ENCODE data around the gene DAB2IP. TPM values are rescaled to one million over a fixed set of nuclear protein-coding genes. Genes with fewer than 3 reads are reported as not detected.

Gene DAB2IP
- total and polyA plus RNA-seq, 4 donors: 2.3 to 13.1 (median 5.4) TPM

GRCh38 chr9:121773954-121774714 lies 122.7 kb downstream of the DAB2IP start:
- TF ChIP-seq TAF1 (conservative IDR thresholded peaks at IDR 0.05) (no peak), REST (IDR thresholded peaks at IDR 0.05) (no peak), GABPA (IDR thresholded peaks at IDR 0.05 in 1 of 2, conservative IDR thresholded peaks at IDR 0.05 in 1 of 2) (no peak), NR2F2 (IDR thresholded peaks at IDR 0.05) (no peak), ATF3 (IDR thresholded peaks at IDR 0.05) (no peak), HNF4G (IDR thresholded peaks at IDR 0.05) (no peak), CTCF (IDR thresholded peaks at IDR 0.05; ENCODE audit: low read depth, low read length, missing input control) (no peak), HNF4A (conservative IDR thresholded peaks at IDR 0.05) (peak; percentile 34 to 76), RXRA (IDR thresholded peaks at IDR 0.05) (peak; percentile 51 to 77), FOXA1 (IDR thresholded peaks at IDR 0.05) (no peak), EGR1 (IDR thresholded peaks at IDR 0.05; ENCODE audit: low read depth in 2 of 2) (no peak), SP1 (IDR thresholded peaks at IDR 0.05) (no peak), JUND (IDR thresholded peaks at IDR 0.05) (no peak), RAD21 (IDR thresholded peaks at IDR 0.05) (peak in 1 of 2 donors; percentile 5), YY1 (IDR thresholded peaks at IDR 0.05) (no peak), MAX (IDR thresholded peaks at IDR 0.05) (no peak), ZBTB33 (IDR thresholded peaks at IDR 0.05) (no peak), FOXA2 (IDR thresholded peaks at IDR 0.05) (no peak)
- H3K27ac ChIP-seq (ENCODE audit: low read depth in 1 of 2, low read length in 2 of 2): no peak overlapping the region
- peaks cover 4 to 47% (median 10%) of the 10 kb centered on the region in 4 donors for H3K36me3 ChIP-seq (ENCODE audit: control insufficient read depth in 4 of 4, insufficient read depth in 3 of 4, low read depth in 1 of 4, low read length in 3 of 4)

More at GRCh38 chr9:121773954-121774714, 122.7 kb downstream of the DAB2IP start:
- Histone ChIP-seq H3K9ac (ENCODE audit: low read depth in 1 of 2, low read length in 2 of 2) (no peak overlapping the region), H3K9me3 (ENCODE audit: control insufficient read depth in 4 of 4, low read length in 3 of 4) (no peaks in the 10 kb centered on the region), H3K4me1 (ENCODE audit: control insufficient read depth in 4 of 4, insufficient read depth in 4 of 4, low read length in 3 of 4) (peaks cover 12 to 25% (median 19%) of the 10 kb centered on the region in 4 donors), H3K27me3 (ENCODE audit: control insufficient read depth in 4 of 4, insufficient read depth in 4 of 4, low read length in 3 of 4) (no peaks in the 10 kb centered on the region), H3K4me3 (ENCODE audit: low read depth in 1 of 3, low read length in 3 of 3) (no peak overlapping the region)
- no peak for DNase-seq (ENCODE audit: low spot score)
- 71% methylated on average over 19 of the region's 19 CpGs for WGBS

Data from liver (tissue), 9 donors.